GM19238 (cell line): ENCODE measurements around the gene RWDD3.

Source experiments
- DNase-seq: peaks from one replicate; pipeline ENCODE4 v3.0.0; 2011; ENCODE audit warnings: low spot score; ENCODE audit not compliant: insufficient read length

Gene RWDD3

DNA sequence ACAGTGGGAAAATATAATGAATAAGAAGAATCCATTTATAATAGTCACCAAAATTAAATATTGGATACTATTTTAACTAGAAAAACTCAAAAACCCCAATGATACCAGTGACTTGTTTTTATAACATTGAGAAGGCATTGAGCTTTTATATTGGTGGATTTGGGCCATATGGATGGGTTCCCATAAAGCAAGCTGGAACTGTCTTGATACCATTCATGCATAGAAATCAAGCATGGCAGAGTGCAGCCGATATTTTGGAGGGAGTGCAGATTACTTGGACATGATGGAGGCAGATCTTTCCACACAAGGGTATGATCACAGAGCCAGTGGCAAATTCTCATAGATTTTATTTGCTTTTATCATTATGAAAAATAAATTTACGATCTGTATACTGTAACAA lies 3.8 kb upstream of the RWDD3 start:
- DNase-seq: no peak

- no peak for DNase-seq
Measured at GRCh38 chr1:95230768-95231191, 3.2 kb upstream of the RWDD3 start.

DNA sequence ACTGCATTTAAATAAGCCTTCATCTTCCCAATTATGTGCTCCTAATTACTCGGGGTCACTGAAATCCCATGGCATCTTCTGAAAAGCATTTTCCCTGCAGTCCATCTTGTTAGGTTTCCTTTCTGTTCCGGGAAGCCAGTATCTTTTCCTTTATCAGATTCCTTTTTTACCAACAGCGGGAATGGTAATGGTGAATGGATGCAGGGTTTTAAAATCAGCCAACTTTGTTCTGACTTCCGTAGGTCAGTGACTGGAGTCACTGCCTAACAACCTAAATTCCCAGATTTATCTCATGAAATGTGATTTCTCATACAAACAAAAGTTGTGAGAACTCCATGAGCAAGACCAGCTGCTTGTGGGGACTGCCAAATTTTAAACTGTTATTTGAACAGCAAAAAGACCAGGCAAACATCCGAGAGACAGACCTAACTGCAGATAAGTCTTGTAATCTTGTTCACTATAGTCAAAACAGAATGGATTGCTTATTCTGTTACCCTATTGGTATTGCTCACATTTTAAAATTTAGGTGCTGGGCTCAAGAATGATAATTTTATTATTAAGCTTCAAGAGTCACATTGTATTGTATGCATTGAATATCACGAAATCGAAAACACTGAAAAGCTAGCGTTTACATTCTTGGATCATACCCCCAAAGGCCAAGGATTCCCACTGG lies 1.2 kb upstream of the RWDD3 start:
- no peak for DNase-seq

DNA sequence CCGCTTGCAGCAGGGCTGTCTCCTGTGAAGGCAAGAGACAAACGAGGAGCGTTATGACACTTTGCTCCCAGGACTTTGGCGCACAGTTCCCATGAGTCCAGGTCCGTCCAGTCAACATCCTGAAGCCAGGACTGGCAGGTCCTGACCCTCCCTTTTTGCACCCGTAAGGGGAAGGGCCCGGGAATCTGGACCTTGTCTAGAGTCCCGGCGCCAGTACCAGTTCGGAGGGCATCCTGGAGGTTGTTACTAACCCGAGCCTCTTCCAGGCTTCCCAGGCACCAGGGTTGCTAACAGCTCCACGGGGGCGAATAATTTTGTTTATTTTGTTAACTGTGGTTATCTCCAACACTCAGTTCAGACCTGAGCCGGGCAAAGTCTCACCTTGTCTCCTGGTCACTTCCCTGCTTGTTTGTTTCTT lies 682 bp upstream of the RWDD3 start:
- DNase-seq: no peak

DNA sequence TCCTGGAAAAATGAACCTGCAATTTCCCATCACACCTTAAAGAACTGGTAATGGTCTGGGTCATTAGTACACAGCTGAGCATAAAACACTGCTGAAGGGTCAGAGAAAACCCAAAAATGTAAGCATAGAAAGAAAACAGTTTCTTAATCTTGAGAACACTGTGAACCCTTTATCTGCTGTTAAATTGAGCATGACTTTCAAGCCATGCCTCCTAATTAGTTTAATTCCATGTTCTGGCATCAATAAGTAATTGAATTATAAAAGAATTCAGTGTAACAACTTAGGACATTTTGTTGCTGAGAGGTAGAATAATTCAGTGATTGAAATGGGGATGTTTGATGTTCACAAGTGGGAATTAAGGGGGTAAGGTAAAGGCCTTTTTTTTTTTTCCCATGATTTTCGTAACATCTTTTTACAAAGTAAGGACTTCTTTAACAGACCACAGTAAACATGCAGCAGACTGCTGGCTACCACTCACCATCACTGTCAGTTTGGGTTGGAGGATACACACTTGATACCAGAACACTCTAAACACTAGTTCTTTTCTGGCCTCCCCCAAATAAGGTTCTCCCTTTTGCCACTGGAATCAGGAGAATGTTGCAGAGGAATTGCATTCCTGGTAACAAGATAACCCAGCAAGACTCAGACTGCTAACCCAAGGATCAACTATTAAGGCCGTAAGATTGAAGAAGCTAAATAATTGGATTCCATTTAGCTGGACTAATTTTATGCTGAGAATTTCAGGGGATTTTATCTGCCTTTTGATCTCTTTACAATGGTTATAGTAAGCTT lies 3.0 kb downstream of the RWDD3 start:
- DNase-seq: no peak

DNA sequence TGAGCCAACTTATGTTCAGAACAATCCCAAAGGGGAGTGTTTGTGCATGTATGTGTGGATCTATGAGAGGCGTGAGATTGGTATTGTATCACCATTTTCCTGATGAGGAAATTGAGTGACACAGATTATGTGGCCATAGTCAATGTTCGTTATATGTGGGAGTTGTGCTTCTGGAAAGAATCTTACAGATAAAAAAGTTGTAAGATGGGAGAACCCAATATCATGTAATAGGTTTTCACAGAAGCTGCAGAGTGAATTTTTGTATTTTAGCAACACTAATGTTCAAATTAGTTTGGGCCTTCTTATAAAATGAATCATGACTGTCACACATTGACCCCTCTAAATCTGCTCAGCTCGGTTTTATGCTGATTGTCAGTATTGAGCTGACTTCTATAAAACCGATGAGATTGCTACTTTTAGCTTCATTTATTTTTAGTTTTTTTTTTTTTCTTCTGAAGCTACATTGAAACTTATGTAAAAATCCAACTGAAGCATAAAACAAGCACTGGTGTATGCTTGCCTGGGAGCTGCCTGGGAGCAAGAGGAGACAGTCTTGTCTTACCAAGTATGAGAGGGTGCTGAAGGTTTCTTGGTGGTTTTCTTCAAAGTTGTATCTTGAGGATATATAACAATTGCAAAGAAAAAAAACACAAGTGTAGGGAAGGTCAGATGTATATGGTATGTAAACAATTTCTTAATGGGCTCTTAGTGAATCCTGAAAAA lies 4.1 kb downstream of the RWDD3 start:
- no peak for DNase-seq

GRCh38 chr1:95245029-95245428 lies 11.0 kb downstream of the RWDD3 start:
- no peak for DNase-seq

DNA sequence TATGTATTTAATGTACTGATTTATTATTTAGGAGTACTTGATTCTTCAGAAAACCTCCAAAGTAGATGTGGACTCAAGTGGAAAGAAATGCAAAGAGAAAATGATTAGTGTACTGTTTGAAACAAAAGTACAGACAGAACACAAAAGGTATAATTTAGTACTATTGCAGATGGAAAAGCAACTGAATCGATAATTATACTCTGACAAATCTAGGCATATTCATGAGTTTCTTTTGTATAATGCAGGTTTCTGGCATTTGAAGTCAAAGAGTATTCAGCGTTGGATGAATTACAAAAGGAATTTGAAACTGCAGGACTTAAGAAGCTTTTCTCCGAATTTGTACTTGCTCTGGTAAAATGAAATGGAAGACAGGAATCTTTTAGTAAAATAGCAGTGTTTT lies 12.5 kb downstream of the RWDD3 start:
- no peak for DNase-seq

GRCh38 chr1:95247607-95248006 lies 13.6 kb downstream of the RWDD3 start:
- no peak for DNase-seq

GRCh38 chr1:95249916-95250315 lies 15.9 kb downstream of the RWDD3 start:
- no peak for DNase-seq

GRCh38 chr1:95252422-95252821 lies 18.4 kb downstream of the RWDD3 start:
- no peak for DNase-seq

DNA sequence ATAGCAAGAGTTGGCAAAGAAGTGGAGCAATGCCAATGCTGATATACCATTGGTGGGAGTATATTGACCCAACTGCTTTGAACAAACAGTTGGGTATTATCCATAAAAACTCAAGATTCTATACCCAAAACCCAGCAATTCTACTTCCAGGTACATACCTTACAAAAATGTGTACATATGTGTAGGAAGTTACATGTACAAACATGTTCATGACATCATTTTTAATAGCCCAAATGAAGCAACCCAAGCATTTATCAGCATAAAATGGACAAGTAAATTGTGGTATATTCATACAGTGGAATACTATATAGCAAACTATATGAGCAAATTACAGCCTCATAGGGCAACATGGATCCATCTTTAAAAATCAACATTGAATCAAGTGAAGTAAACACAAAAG lies 20.9 kb downstream of the RWDD3 start:
- DNase-seq: no peak

GRCh38 chr1:95255826-95256225 lies 21.8 kb downstream of the RWDD3 start:
- DNase-seq: no peak

GRCh38 chr1:95257758-95258157 lies 23.7 kb downstream of the RWDD3 start:
- DNase-seq: no peak

DNA sequence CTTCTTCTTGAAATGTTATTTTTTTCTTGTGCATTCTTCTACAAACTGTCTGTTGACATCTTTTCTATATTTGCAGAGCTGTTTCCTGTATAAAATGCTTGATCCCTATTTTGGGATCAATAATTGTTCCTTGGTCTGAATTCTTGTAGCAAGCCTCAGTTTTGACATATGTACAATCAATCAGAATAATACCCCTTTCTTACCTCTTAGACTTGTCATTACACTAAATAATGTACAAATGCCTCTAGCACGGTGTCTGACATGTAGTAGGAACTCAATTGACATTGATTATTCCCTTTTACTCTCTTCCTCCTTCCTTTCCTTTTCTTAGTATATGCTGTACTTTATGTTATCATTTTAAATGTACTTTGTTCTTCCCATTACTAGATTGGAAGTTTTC lies 25.2 kb downstream of the RWDD3 start:
- no peak for DNase-seq

DNA sequence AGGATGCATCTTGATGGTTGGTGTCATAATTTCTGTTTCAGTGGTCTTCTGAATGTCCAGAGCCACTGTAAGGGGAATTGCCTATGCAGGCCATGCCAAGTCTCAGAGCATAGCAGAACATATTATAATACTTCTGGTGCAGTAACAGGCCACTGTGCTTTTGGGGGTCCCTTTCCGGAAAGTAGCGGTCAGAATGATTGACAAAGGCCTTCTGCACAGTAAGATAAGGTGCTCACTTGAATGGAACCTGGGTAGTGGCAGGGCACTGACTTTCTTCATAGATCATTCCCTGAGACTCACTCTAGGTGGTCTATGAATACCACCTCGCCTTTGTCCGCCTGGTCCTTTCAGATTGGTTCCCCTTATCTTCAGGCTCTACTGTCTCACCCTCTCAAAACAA lies 28.9 kb downstream of the RWDD3 start:
- no peak for DNase-seq

- no peak for DNase-seq
Measured at GRCh38 chr1:95263450-95263849, 29.4 kb downstream of the RWDD3 start.

GRCh38 chr1:95265106-95265505 lies 31.1 kb downstream of the RWDD3 start:
- no peak for DNase-seq

DNA sequence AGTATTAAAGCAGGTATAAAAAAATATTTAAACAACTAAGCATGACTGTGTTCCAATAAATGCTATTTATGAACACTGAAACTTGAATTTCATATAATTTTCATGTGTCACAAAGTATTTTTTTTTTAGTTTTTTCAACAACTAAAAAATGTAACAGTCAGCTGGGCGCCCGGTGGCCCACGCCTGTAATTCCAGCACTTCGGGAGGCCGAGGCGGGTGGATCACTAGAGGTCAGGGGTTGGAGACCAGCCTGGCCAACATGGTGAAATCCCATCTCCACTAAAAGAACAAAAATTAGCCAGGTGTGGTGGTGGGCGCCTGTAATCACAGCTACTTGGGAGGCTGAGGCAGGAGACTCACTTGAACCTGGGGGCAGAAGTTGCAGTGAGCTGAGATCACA lies 42.4 kb downstream of the RWDD3 start:
- DNase-seq: no peak

DNA sequence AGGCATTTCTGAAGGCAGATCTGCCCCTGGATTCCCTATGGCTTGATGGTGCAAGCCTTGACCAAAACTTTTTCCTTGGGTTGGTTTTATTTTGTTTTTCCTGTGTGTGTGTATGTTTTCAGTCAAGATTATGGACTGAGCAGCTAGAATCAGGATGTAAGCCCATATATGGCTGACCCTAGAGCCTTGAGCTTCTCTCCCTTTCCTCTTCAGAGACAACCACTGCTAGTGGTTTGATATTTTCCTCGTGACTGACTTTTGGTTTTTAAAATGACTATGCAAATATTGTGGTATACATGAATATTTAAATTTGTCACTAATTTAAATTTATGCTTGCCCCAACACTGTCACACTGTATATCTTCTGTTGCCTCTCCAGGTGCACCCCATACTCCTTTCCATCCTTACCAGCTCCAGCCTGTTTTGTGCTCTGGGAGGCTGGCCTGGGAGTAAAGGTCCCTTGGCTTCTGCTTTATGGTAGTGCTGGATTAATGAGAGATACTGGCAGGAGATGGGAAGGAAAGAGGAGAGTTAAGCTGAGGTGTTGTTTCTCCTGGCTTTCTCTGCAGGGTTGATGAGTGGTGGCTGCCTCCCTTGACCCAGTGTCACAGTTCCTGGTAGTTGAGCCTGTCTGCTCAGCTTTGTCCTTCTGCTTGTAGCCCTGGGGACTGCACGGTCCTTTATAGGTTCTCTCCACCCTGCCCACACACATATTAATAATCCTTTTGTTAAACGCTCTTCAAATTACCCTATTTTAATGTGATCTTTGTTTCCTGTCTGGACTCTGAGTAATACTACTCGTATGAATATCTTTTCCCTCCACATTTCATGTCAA lies 44.4 kb downstream of the RWDD3 start:
- no peak for DNase-seq

DNA sequence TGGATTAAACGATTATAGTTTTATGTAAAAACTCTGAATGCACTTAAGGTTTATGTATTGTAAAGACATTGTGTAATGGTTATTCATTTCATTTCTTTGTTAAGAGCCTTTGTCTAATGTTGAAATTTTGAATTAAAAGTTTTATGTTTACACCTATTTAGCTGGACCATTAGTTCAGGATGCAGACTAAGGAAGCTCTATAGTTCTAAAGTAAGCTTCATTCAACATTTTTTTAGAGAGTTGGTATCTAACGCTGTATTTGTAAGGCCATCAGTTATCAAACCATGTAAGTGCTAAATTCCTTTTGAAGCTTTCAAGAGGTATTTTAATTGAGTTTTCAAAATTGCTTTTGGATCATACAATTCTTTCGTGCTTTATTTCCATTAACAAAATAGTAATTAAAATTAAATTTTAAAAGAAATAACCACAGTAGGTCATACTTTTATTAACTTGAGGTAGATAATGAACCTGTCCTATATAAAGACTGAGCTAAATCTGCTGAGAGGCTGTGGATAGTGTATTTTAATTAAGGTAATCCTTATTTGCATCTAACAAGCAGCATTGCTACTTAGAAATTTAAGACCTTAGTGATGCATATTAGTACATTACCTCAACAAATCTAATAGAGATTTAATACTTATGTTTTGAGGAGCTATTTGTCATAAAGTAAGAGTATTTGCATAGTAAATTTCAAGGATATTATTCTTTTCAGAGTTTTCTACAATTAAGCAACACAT lies 47.9 kb downstream of the RWDD3 start:
- DNase-seq: no peak
